IgD-negative memory B cell (primary cell): ENCODE measurements around the gene PAX9. TPM values are rescaled to one million over a fixed set of nuclear protein-coding genes. Genes with fewer than 3 reads are reported as not detected.

Experiments
- H3K27ac Mint-ChIP-seq, 3 donors: one replicate each; pipeline ENCODE4 v1.8.0; 2020 to 2022; ENCODE audit warnings: mild to moderate bottlenecking in 3 of 3, mixed read lengths in 3 of 3, moderate library complexity in 1 of 3
- H3K27me3 Mint-ChIP-seq: one replicate; pipeline ENCODE4 v1.8.0; 2021; ENCODE audit warnings: mixed read lengths
- H3K36me3 Mint-ChIP-seq: one replicate; pipeline ENCODE4 v1.8.0; 2020; ENCODE audit warnings: mild to moderate bottlenecking, mixed read lengths
- H3K4me1 Mint-ChIP-seq, 3 donors: one replicate each; pipeline ENCODE4 v1.8.0; 2020 to 2022; ENCODE audit warnings: mixed read lengths in 3 of 3, mild to moderate bottlenecking in 1 of 3
- H3K4me3 Mint-ChIP-seq, 4 donors: one replicate each; pipeline ENCODE4 v1.8.0; 2020 to 2022; ENCODE audit warnings: mild to moderate bottlenecking in 4 of 4, mixed read lengths in 4 of 4, moderate library complexity in 3 of 4
- H3K9me3 Mint-ChIP-seq, 3 donors: one replicate each; pipeline ENCODE4 v1.8.0; 2020 to 2021; ENCODE audit warnings: mixed read lengths in 3 of 3, mild to moderate bottlenecking in 1 of 3
- polyA plus RNA-seq: library from polyadenylated mRNA; unstranded; fragments of 300-500 nt; fragmentation: Illumina TruSeq; gene quantifications from one replicate; pipeline ENCODE4 v1.2.3, GENCODE V29; 2021

Gene PAX9
- polyA plus RNA-seq, 1 donor from 2014 or later = not detected

- H3K4me3 Mint-ChIP-seq = no peak overlapping the region
- no peaks in the 10 kb centered on the region for H3K36me3 Mint-ChIP-seq
- no peaks in the 10 kb centered on the region for H3K4me1 Mint-ChIP-seq
- H3K27me3 Mint-ChIP-seq = no peaks in the 10 kb centered on the region
- H3K9me3 Mint-ChIP-seq = peaks cover 0 to 4% (median 0%) of the 10 kb centered on the region in 3 donors
- no peak overlapping the region for H3K27ac Mint-ChIP-seq
These were observed 60.2 kb downstream of the PAX9 start for GRCh38 chr14:36721877-36722276.

- Mint-ChIP-seq H3K4me1 (no peaks in the 10 kb centered on the region), H3K27me3 (no peaks in the 10 kb centered on the region), H3K27ac (no peak overlapping the region), H3K9me3 (peaks cover 0 to 4% (median 0%) of the 10 kb centered on the region in 3 donors), H3K4me3 (no peak overlapping the region), H3K36me3 (no peaks in the 10 kb centered on the region)
These were observed 61.9 kb downstream of the PAX9 start for GRCh38 chr14:36723530-36723929.

GRCh38 chr14:36724162-36724561 is 62.5 kb downstream of the PAX9 start:
- Mint-ChIP-seq H3K4me1 (no peaks in the 10 kb centered on the region), H3K27ac (no peak overlapping the region), H3K4me3 (no peak overlapping the region), H3K27me3 (no peaks in the 10 kb centered on the region), H3K36me3 (no peaks in the 10 kb centered on the region), H3K9me3 (peaks cover 0 to 2% (median 0%) of the 10 kb centered on the region in 3 donors)

- Mint-ChIP-seq H3K27me3 (no peaks in the 10 kb centered on the region), H3K4me3 (no peak overlapping the region), H3K4me1 (no peaks in the 10 kb centered on the region), H3K9me3 (no peaks in the 10 kb centered on the region), H3K27ac (no peak overlapping the region), H3K36me3 (no peaks in the 10 kb centered on the region)
These were observed 64.5 kb downstream of the PAX9 start for GRCh38 chr14:36726128-36726527.

Other genes with a start within 250 kb of the PAX9 start
- gene NKX2-1, start 141.6 kb upstream of the PAX9 start, polyA plus RNA-seq = not detected
- gene NKX2-8, start 79.2 kb upstream of the PAX9 start, polyA plus RNA-seq = not detected